ENCODE results near the gene RAB11FIP5. TPM values are rescaled to one million over a fixed set of nuclear protein-coding genes. Genes with fewer than 3 reads are reported as not detected.

The RAB11FIP5 gene
- total RNA-seq, 1 experiment from 2014 or later: 26.6 TPM

GRCh38 chr2:73078457-73079411 lies 34.0 kb downstream of the RAB11FIP5 start:
- no peak overlapping the region for H3K4me2 ChIP-seq (ENCODE audit: low read length)
- ATAC-seq (no peak), DNase-seq (no peak)
- intact Hi-C loops (cut with micrococcal nuclease): no loop called here
- H3K27me3 ChIP-seq (ENCODE audit: low read length): no peaks in the 10 kb centered on the region
- no peaks in the 10 kb centered on the region for H3F3A ChIP-seq (ENCODE audit: low read length, unreplicated experiment)
- no peaks in the 10 kb centered on the region for H3K9me2 ChIP-seq (replicated peaks; ENCODE audit: low read length)
- ChIA-PET POLR2A (ENCODE audit: unreplicated experiment) (no interaction called here), CTCF (no interaction called here)
- no peak overlapping the region for H3K9ac ChIP-seq (ENCODE audit: low read length)
- H3K27ac ChIP-seq (ENCODE audit: low read length): no peak overlapping the region
- 0 out of 2 replicates have a peak, but pooled peaks cover under 1% of the 10 kb centered on the region for H3K79me2 ChIP-seq (ENCODE audit: low read length)
- no peak overlapping the region for H2AFZ ChIP-seq (ENCODE audit: low read length)
- H3K9me3 ChIP-seq (ENCODE audit: low read length): no peaks in the 10 kb centered on the region
- H3K4me1 ChIP-seq (ENCODE audit: insufficient read depth, low read length): no peaks in the 10 kb centered on the region
- BruUV-seq (replicated peaks): no TSS peak
- H3K4me3 ChIP-seq (ENCODE audit: low read length): no peak overlapping the region
- no peaks in the 10 kb centered on the region for H3K36me3 ChIP-seq (ENCODE audit: low read depth, low read length)
- H4K20me1 ChIP-seq (ENCODE audit: low read length): 0 out of 2 replicates have a peak, but pooled peaks cover 3% of the 10 kb centered on the region
- TF ChIP-seq EZH2phosphoT487 (IDR thresholded peaks at IDR 0.05; ENCODE audit: borderline replicate concordance, low read length) (no peak), CTCF (conservative IDR thresholded peaks at IDR 0.05; ENCODE audit: low read depth, low read length) (no peak), EZH2 (IDR thresholded peaks at IDR 0.05; ENCODE audit: low read length, unreplicated experiment) (no peak)

GRCh38 chr2:73077424-73077795 lies 35.3 kb downstream of the RAB11FIP5 start:
- ATAC-seq: no peak
- Histone ChIP-seq H3K4me1 (ENCODE audit: insufficient read depth, low read length) (no peaks in the 10 kb centered on the region), H3K79me2 (ENCODE audit: low read length) (no peaks in the 10 kb centered on the region), H3K36me3 (ENCODE audit: low read depth, low read length) (no peaks in the 10 kb centered on the region), H3K9ac (ENCODE audit: low read length) (no peak overlapping the region), H2AFZ (ENCODE audit: low read length) (no peak overlapping the region), H4K20me1 (ENCODE audit: low read length) (0 out of 2 replicates have a peak, but pooled peaks cover 3% of the 10 kb centered on the region), H3K9me2 (replicated peaks; ENCODE audit: low read length) (no peaks in the 10 kb centered on the region), H3K27ac (ENCODE audit: low read length) (no peak overlapping the region), H3K4me2 (ENCODE audit: low read length) (no peak overlapping the region), H3K4me3 (ENCODE audit: low read length) (no peak overlapping the region), H3F3A (ENCODE audit: low read length, unreplicated experiment) (no peaks in the 10 kb centered on the region), H3K27me3 (ENCODE audit: low read length) (no peaks in the 10 kb centered on the region), H3K9me3 (ENCODE audit: low read length) (no peaks in the 10 kb centered on the region)
- intact Hi-C loops (cut with micrococcal nuclease): no loop called here
- no peak for DNase-seq
- ChIA-PET CTCF (no interaction called here), POLR2A (ENCODE audit: unreplicated experiment) (no interaction called here)
- TF ChIP-seq EZH2 (IDR thresholded peaks at IDR 0.05; ENCODE audit: low read length, unreplicated experiment): no peak
- no peak for TF ChIP-seq EZH2phosphoT487 (IDR thresholded peaks at IDR 0.05; ENCODE audit: borderline replicate concordance, low read length)
- TF ChIP-seq CTCF (conservative IDR thresholded peaks at IDR 0.05; ENCODE audit: low read depth, low read length): no peak
- BruUV-seq (replicated peaks): no TSS peak

All from PC-3 (cell line).